Hepatocyte (in vitro differentiated cells): Measurements from ENCODE around the gene UQCRQ. TPM values are rescaled to one million over a fixed set of nuclear protein-coding genes. Genes with fewer than 3 reads are reported as not detected.

Experiments
- DNase-seq: peaks from one replicate; pipeline ENCODE4 v3.0.0-alpha.2; 2016; ENCODE audit warnings: low spot score
- H2AFZ ChIP-seq: fragments of 200-600 bp; sonication (generic); 2 replicates; pipeline ENCODE4 v1.6.0; 2016; ENCODE audit warnings: antibody characterized with exemption, mild to moderate bottlenecking
- H3K27ac ChIP-seq: fragments of 200-600 bp; sonication (generic); 2 replicates; pipeline ENCODE4 v1.5.1; 2016; ENCODE audit warnings: mild to moderate bottlenecking
- H3K27me3 ChIP-seq: fragments of 200-600 bp; sonication (generic); 2 replicates; pipeline ENCODE4 v1.6.1; 2016
- H3K36me3 ChIP-seq: fragments of 200-600 bp; sonication (generic); replicated peaks from 2 replicates; pipeline ENCODE4 v1.5.1; 2016; ENCODE audit warnings: low read depth; ENCODE audit not compliant: insufficient read depth
- H3K4me1 ChIP-seq: fragments of 200-600 bp; sonication (generic); 2 replicates; pipeline ENCODE4 v1.5.1; 2016; ENCODE audit warnings: mild to moderate bottlenecking, moderate library complexity; ENCODE audit not compliant: insufficient read depth
- H3K4me2 ChIP-seq: fragments of 200-600 bp; sonication (generic); 2 replicates; pipeline ENCODE4 v1.6.0; 2016
- H3K4me3 ChIP-seq: fragments of 200-600 bp; sonication (generic); 2 replicates; pipeline ENCODE4 v1.5.1; 2016; ENCODE audit warnings: mild to moderate bottlenecking
- H3K79me2 ChIP-seq: fragments of 200-600 bp; sonication (generic); 2 replicates; pipeline ENCODE4 v1.6.0; 2017; ENCODE audit warnings: mild to moderate bottlenecking
- H3K9me2 ChIP-seq: fragments of 200-600 bp; sonication (generic); replicated peaks from 2 replicates; pipeline ENCODE4 v1.6.0; 2017; ENCODE audit warnings: mild to moderate bottlenecking; ENCODE audit not compliant: insufficient read depth
- H3K9me3 ChIP-seq: fragments of 200-600 bp; sonication (generic); 2 replicates; pipeline ENCODE4 v1.5.1; 2016; ENCODE audit warnings: low read depth, mild to moderate bottlenecking
- H4K20me1 ChIP-seq: fragments of 200-600 bp; sonication (generic); 2 replicates; pipeline ENCODE4 v1.6.0; 2016; ENCODE audit warnings: mild to moderate bottlenecking; ENCODE audit not compliant: insufficient read depth, poor library complexity, severe bottlenecking
- CTCF ChIP-seq: fragments of 200-600 bp; sonication (generic); IDR thresholded peaks from 2 replicates; pipeline ENCODE4 v1.5.1; 2016; ENCODE audit warnings: antibody characterized with exemption, mild to moderate bottlenecking; ENCODE audit not compliant: poor library complexity
- EZH2 ChIP-seq: fragments of 200-600 bp; sonication (generic); IDR thresholded peaks from 2 replicates; pipeline ENCODE4 v1.6.1; 2016; ENCODE audit warnings: antibody characterized with exemption, mild to moderate bottlenecking, borderline replicate concordance
- EZH2phosphoT487 ChIP-seq: fragments of 200-600 bp; sonication (generic); IDR thresholded peaks from one replicate; pipeline ENCODE4 v1.6.1; 2018; ENCODE audit warnings: antibody characterized with exemption, mild to moderate bottlenecking, low read depth, moderate library complexity; ENCODE audit not compliant: unreplicated experiment, severe bottlenecking
- WGBS: methylation state at CpG from one replicate; pipeline ENCODE4 v1.1.6; 2016; ENCODE audit warnings: low lambda C conversion rate; ENCODE audit errors: missing lambda C conversion rate; 5-methylcytosine and 5-hydroxymethylcytosine counted together
- polyA plus RNA-seq: library from polyadenylated mRNA; unstranded; fragments of >200 nt; fragmentation: Nextera tagmentation; extraction: Ambion mirVana; gene quantifications from 2 replicates; pipeline ENCODE4 v1.2.1, GENCODE V29; 2016
- total RNA-seq: library from RNA; depleted of rRNA; stranded (reverse); fragments of >200 nt; gene quantifications from 2 replicates; pipeline ENCODE4 v1.2.3, GENCODE V29; 2014

Gene UQCRQ
- total and polyA plus RNA-seq, 2 experiments from 2014 or later, result 174 to 1,138 TPM

- no peak for DNase-seq
- no peaks in the 10 kb centered on the region for H4K20me1 ChIP-seq
- H3K9me2 ChIP-seq, result no peaks in the 10 kb centered on the region
- H3K4me3 ChIP-seq, result no peak overlapping the region
- H3K27me3 ChIP-seq, result no peaks in the 10 kb centered on the region
- WGBS, result 90% methylated on average over 4 of the region's 4 CpGs
- H3K4me2 ChIP-seq, result no peak overlapping the region
- peaks cover 11% of the 10 kb centered on the region for H3K4me1 ChIP-seq
- H3K36me3 ChIP-seq, result no peaks in the 10 kb centered on the region
- no peak overlapping the region for H2AFZ ChIP-seq
- TF ChIP-seq EZH2phosphoT487, result no peak
- TF ChIP-seq EZH2, result no peak
- no peak for TF ChIP-seq CTCF
- no peak overlapping the region for H3K27ac ChIP-seq
- H3K79me2 ChIP-seq, result peaks cover 16% of the 10 kb centered on the region
- no peaks in the 10 kb centered on the region for H3K9me3 ChIP-seq
Measured at GRCh38 chr5:132827943-132828673, 38.3 kb upstream of the UQCRQ start.

- no peaks in the 10 kb centered on the region for H3K27me3 ChIP-seq
- DNase-seq, result no peak
Measured at GRCh38 chr5:132828846-132829494, 37.5 kb upstream of the UQCRQ start.

GRCh38 chr5:132829742-132830435 lies 36.6 kb upstream of the UQCRQ start:
- no peaks in the 10 kb centered on the region for H3K9me2 ChIP-seq
- peak overlapping the region; percentile 88 for H3K4me2 ChIP-seq
- peak overlapping the region; percentile 72 for H2AFZ ChIP-seq
- H4K20me1 ChIP-seq, result no peaks in the 10 kb centered on the region
- no peak for TF ChIP-seq EZH2
- TF ChIP-seq CTCF, result peak; percentile 84
- TF ChIP-seq EZH2phosphoT487, result no peak
- H3K9me3 ChIP-seq, result no peaks in the 10 kb centered on the region
- H3K27me3 ChIP-seq, result no peaks in the 10 kb centered on the region
- H3K79me2 ChIP-seq, result peaks cover 16% of the 10 kb centered on the region
- peak; percentile 92 for DNase-seq
- peaks cover 10% of the 10 kb centered on the region for H3K4me1 ChIP-seq
- 9% methylated on average over 62 of the region's 75 CpGs for WGBS
- H3K27ac ChIP-seq, result peak overlapping the region; percentile 86
- H3K36me3 ChIP-seq, result no peaks in the 10 kb centered on the region
- H3K4me3 ChIP-seq, result peak overlapping the region; percentile 71

More at GRCh38 chr5:132828846-132829494, 37.5 kb upstream of the UQCRQ start:
- Histone ChIP-seq H2AFZ (no peak overlapping the region), H3K27ac (no peak overlapping the region), H3K4me3 (no peak overlapping the region), H3K36me3 (no peaks in the 10 kb centered on the region), H3K79me2 (peaks cover 16% of the 10 kb centered on the region), H3K9me2 (no peaks in the 10 kb centered on the region), H3K4me1 (peaks cover 10% of the 10 kb centered on the region), H3K9me3 (no peaks in the 10 kb centered on the region), H3K4me2 (peak overlapping the region; percentile 88), H4K20me1 (no peaks in the 10 kb centered on the region)
- WGBS, result 90% methylated on average over 4 of the region's 4 CpGs
- TF ChIP-seq EZH2 (no peak), EZH2phosphoT487 (no peak), CTCF (no peak)
